Natural killer cell (primary cell): ENCODE data around the gene CCDC154. TPM values are rescaled to one million over a fixed set of nuclear protein-coding genes. Genes with fewer than 3 reads are reported as not detected.

Experiments used
- ATAC-seq, 3 donors: fragments of 150-1000 bp in 2 of 3; fragments of 200-7000 bp in 1 of 3; cut with Tn5 transposase; 1 replicate in 1 of 3; 2 replicates in 2 of 3; pipeline ENCODE4 v1.10.0; 2021; ENCODE audit warnings: mild to moderate bottlenecking in 2 of 3, moderate library complexity in 2 of 3
- DNase-seq, 2 donors: peaks; one replicate each; pipeline versions ENCODE4 v3.0.0 to v3.0.0-alpha.2; 2013 to 2021; ENCODE audit warnings: mixed read lengths in 1 of 2
- H3K27ac ChIP-seq: one replicate; pipeline ENCODE4 v1.5.1; 2013; ENCODE audit warnings: mild to moderate bottlenecking, low read length
- H3K27me3 ChIP-seq: one replicate; pipeline ENCODE4 v1.6.1; 2013; ENCODE audit warnings: low read length; ENCODE audit not compliant: control insufficient read depth, insufficient read depth
- H3K36me3 ChIP-seq: one replicate; pipeline ENCODE4 v1.6.1; 2013; ENCODE audit warnings: low read length; ENCODE audit not compliant: control insufficient read depth, insufficient read depth
- H3K4me1 ChIP-seq: one replicate; pipeline ENCODE4 v1.6.1; 2013; ENCODE audit warnings: low read length; ENCODE audit not compliant: control insufficient read depth, insufficient read depth
- H3K4me3 ChIP-seq: one replicate; pipeline ENCODE4 v1.5.1; 2013; ENCODE audit warnings: low read length
- H3K9me3 ChIP-seq: one replicate; pipeline ENCODE4 v1.6.1; 2013; ENCODE audit warnings: low read length; ENCODE audit not compliant: control insufficient read depth, insufficient read depth
- H3K27ac Mint-ChIP-seq, 2 donors: one replicate each; pipeline ENCODE4 v1.8.0; 2022; ENCODE audit warnings: mild to moderate bottlenecking in 2 of 2, mixed read lengths in 2 of 2, moderate library complexity in 1 of 2
- H3K27me3 Mint-ChIP-seq, 2 donors: one replicate each; pipeline ENCODE4 v1.8.0; 2022; ENCODE audit warnings: low read depth in 2 of 2, mixed read lengths in 2 of 2
- H3K36me3 Mint-ChIP-seq: one replicate; pipeline ENCODE4 v1.8.0; 2022; ENCODE audit warnings: mixed read lengths
- H3K4me1 Mint-ChIP-seq, 2 donors: one replicate each; pipeline ENCODE4 v1.8.0; 2022; ENCODE audit warnings: mixed read lengths in 2 of 2
- H3K4me3 Mint-ChIP-seq: one replicate; pipeline ENCODE4 v1.8.0; 2022; ENCODE audit warnings: mild to moderate bottlenecking, moderate library complexity, mixed read lengths
- H3K9me3 Mint-ChIP-seq, 2 donors: one replicate each; pipeline ENCODE4 v1.8.0; 2022; ENCODE audit warnings: mixed read lengths in 2 of 2
- CTCF ChIP-seq: fragments of 200-600 bp; IDR thresholded peaks from one replicate; pipeline ENCODE4 v1.8.0; 2022; ENCODE audit warnings: antibody characterized with exemption
- WGBS: methylation state at CpG from one replicate; pipeline ENCODE4 v1.1.7; 2013; ENCODE audit warnings: missing lambda C conversion rate; ENCODE audit not compliant: insufficient coverage; 5-methylcytosine and 5-hydroxymethylcytosine counted together
- intact Hi-C: fragments of 100-400 bp; cut with micrococcal nuclease; formaldehyde crosslinking; loops from one replicate; pipeline ENCODE4 v1.14.2; 2022
- total RNA-seq, 4 donors: library from RNA; stranded (reverse); fragments of 120-200 nt in 1 of 4; gene quantifications; one replicate each; pipeline versions ENCODE4 v1.2.3 to v1.2.4, GENCODE V29; 2013 to 2022

Gene CCDC154
- total RNA-seq, 3 donors from 2014 or later (not counting 1 experiment from before 2014, with no cell fraction given): 0.88 to 1.8 (median 1.6) TPM

- TF ChIP-seq CTCF: no peak
- Histone ChIP-seq H3K36me3 (no peaks in the 10 kb centered on the region), H3K27me3 (no peaks in the 10 kb centered on the region), H3K27ac (no peak overlapping the region), H3K9me3 (no peaks in the 10 kb centered on the region), H3K4me3 (no peak overlapping the region), H3K4me1 (peaks cover 15% of the 10 kb centered on the region)
- Mint-ChIP-seq H3K27ac (no peak overlapping the region), H3K4me1 (no peaks in the 10 kb centered on the region), H3K36me3 (no peaks in the 10 kb centered on the region), H3K9me3 (no peaks in the 10 kb centered on the region), H3K27me3 (no peaks in the 10 kb centered on the region), H3K4me3 (no peak overlapping the region)
- intact Hi-C loops: no loop called here
- DNase-seq (no peak), ATAC-seq (no peak)
- WGBS: 95% methylated on average over 22 of the region's 22 CpGs
These were observed 6.8 kb downstream of the CCDC154 start for GRCh38 chr16:1437606-1438005.

DNA sequence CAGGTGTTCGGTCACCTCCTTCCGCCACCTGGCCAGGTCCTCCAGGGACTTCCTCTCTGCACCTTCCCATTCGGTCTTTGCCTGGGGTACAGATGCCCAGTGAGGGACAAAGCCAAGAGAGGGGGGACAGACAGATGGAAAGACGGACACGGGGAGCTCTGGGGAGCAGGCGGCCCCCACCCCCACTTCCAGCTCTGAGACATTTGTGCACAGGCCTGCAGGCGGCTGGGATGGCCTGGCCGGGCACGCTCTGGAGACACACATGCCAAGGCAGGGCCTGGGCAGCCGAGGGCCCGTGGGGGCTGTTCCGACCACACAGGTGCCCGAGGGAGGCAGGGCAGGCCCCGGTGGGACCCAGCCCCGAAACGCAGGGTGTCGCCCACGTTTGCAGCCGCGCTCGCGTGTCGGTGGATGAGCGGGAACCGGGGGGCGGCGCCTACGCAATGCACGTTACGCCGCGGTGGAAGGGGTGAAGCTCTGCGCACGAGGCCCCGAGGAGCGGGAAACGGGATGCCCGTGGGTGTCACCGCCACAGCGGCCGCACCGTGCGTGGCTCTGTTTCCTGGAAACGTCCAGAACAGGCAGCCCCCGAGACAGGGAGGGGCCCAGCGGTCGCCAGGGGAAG is 7.5 kb downstream of the CCDC154 start:
- intact Hi-C loops: no loop called here

GRCh38 chr16:1435921-1436697 is 8.2 kb downstream of the CCDC154 start:
- no peaks in the 10 kb centered on the region for H3K27me3 Mint-ChIP-seq

More for the DNA sequence above, 7.5 kb downstream of the CCDC154 start:
- no peak for ATAC-seq
- Histone ChIP-seq H3K9me3 (no peaks in the 10 kb centered on the region), H3K27me3 (no peaks in the 10 kb centered on the region), H3K4me3 (no peak overlapping the region), H3K4me1 (peaks cover 22% of the 10 kb centered on the region), H3K27ac (no peak overlapping the region), H3K36me3 (no peaks in the 10 kb centered on the region)
- TF ChIP-seq CTCF: no peak
- WGBS: 94% methylated on average over 47 of the region's 47 CpGs
- DNase-seq: no peak
- peaks cover 0 to 6% of the 10 kb centered on the region in 2 donors for H3K4me1 Mint-ChIP-seq
- H3K27ac Mint-ChIP-seq: no peak overlapping the region
- no peaks in the 10 kb centered on the region for H3K9me3 Mint-ChIP-seq
- H3K27me3 Mint-ChIP-seq: no peaks in the 10 kb centered on the region
- no peak overlapping the region for H3K4me3 Mint-ChIP-seq
- H3K36me3 Mint-ChIP-seq: no peaks in the 10 kb centered on the region

More at GRCh38 chr16:1435921-1436697, 8.2 kb downstream of the CCDC154 start:
- intact Hi-C loops: no loop called here
- ATAC-seq: no peak
- no peak overlapping the region for H3K4me3 ChIP-seq
- H3K9me3 ChIP-seq: no peaks in the 10 kb centered on the region
- Mint-ChIP-seq H3K36me3 (no peaks in the 10 kb centered on the region), H3K9me3 (no peaks in the 10 kb centered on the region), H3K4me1 (peaks cover 0 to 7% of the 10 kb centered on the region in 2 donors), H3K4me3 (no peak overlapping the region), H3K27ac (no peak overlapping the region)
- no peak overlapping the region for H3K27ac ChIP-seq
- peaks cover 29% of the 10 kb centered on the region for H3K4me1 ChIP-seq
- TF ChIP-seq CTCF: no peak
- no peaks in the 10 kb centered on the region for H3K36me3 ChIP-seq
- WGBS: 93% methylated on average over 32 of the region's 32 CpGs
- H3K27me3 ChIP-seq: no peaks in the 10 kb centered on the region
- no peak for DNase-seq
